Left renal pelvis (tissue), 4 donors: ENCODE results near the gene CENPP. TPM values are rescaled to one million over a fixed set of nuclear protein-coding genes. Genes with fewer than 3 reads are reported as not detected.
"Not testable (repeated sequence)": the region's sequence is repeated elsewhere in the genome, so short reads cannot be mapped to it uniquely, and the experiment has no call there.

ENCODE experiments used
- DNase-seq, 4 donors: peaks; one replicate each; pipeline ENCODE4 v3.0.0-alpha.2; 2013; ENCODE audit warnings: low read depth in 4 of 4, low spot score in 3 of 4
- polyA plus RNA-seq, 4 donors: library from polyadenylated mRNA; unstranded; fragments of 120-200 nt; gene quantifications; one replicate each; pipeline ENCODE4 v1.2.1, GENCODE V29; 2013; ENCODE audit not compliant: insufficient read length in 4 of 4

The CENPP gene
- polyA plus RNA-seq, 4 donors, result 6.5 to 8.9 (median 7.4) TPM

- DNase-seq, result not testable (repeated sequence)
Observed at GRCh38 chr9:92571871-92572270, 246.1 kb downstream of the CENPP start.

GRCh38 chr9:92573612-92574011 is 247.9 kb downstream of the CENPP start:
- DNase-seq, result not testable (repeated sequence)

GRCh38 chr9:92576175-92576574 is 250.4 kb downstream of the CENPP start:
- no peak for DNase-seq

- DNase-seq, result no peak
Observed at GRCh38 chr9:92589923-92590322, 264.2 kb downstream of the CENPP start.

- DNase-seq, result peak in 2 of 4 donors; percentile 34 to 50
Observed at GRCh38 chr9:92590377-92590776, 264.6 kb downstream of the CENPP start.

- DNase-seq, result no peak
Observed at GRCh38 chr9:92592537-92592936, 266.8 kb downstream of the CENPP start.

- no peak for DNase-seq
Observed at GRCh38 chr9:92592946-92593861, 267.5 kb downstream of the CENPP start.

GRCh38 chr9:92595075-92595474 is 269.3 kb downstream of the CENPP start:
- not testable (repeated sequence) for DNase-seq

- DNase-seq, result no peak
Observed at GRCh38 chr9:92595930-92596329, 270.2 kb downstream of the CENPP start.

- DNase-seq, result no peak
Observed at GRCh38 chr9:92598382-92598781, 272.6 kb downstream of the CENPP start.

GRCh38 chr9:92599938-92600461 is 274.2 kb downstream of the CENPP start:
- DNase-seq, result no peak

- no peak for DNase-seq
Observed at GRCh38 chr9:92600462-92601261, 274.9 kb downstream of the CENPP start.

GRCh38 chr9:92601451-92601850 is 275.7 kb downstream of the CENPP start:
- DNase-seq, result no peak

GRCh38 chr9:92602413-92602812 is 276.7 kb downstream of the CENPP start:
- DNase-seq, result no peak

- DNase-seq, result no peak
Observed at GRCh38 chr9:92603100-92603499, 277.3 kb downstream of the CENPP start.

- no peak for DNase-seq
Observed at GRCh38 chr9:92603990-92604389, 278.2 kb downstream of the CENPP start.

GRCh38 chr9:92605224-92605623 is 279.5 kb downstream of the CENPP start:
- DNase-seq, result no peak

- DNase-seq, result no peak
Observed at GRCh38 chr9:92607088-92607487, 281.3 kb downstream of the CENPP start.

GRCh38 chr9:92607773-92608172 is 282.0 kb downstream of the CENPP start:
- peak in 2 of 4 donors; percentile 46 to 51 for DNase-seq

- DNase-seq, result no peak
Observed at GRCh38 chr9:92608241-92608908, 282.6 kb downstream of the CENPP start.
